Fibroblast of lung (primary cell): ENCODE measurements around the gene U2AF2. TPM values are rescaled to one million over a fixed set of nuclear protein-coding genes. Genes with fewer than 3 reads are reported as not detected.

Source experiments
- DNase-seq, 2 donors: peaks; one replicate each; pipeline versions ENCODE4 v3.0.0 to v3.0.0-alpha.2; 2010; ENCODE audit warnings: low read depth in 2 of 2
- H2AFZ ChIP-seq: 2 replicates; pipeline ENCODE4 v1.5.1; 2012; ENCODE audit warnings: low read length, control low read depth, inconsistent platforms
- H3K27ac ChIP-seq: 2 replicates; pipeline ENCODE4 v1.5.1; 2011; ENCODE audit warnings: low read length, control low read depth; ENCODE audit not compliant: insufficient read depth
- H3K27me3 ChIP-seq: 2 replicates; pipeline ENCODE4 v1.5.1; 2011; ENCODE audit warnings: mild to moderate bottlenecking, low read length; ENCODE audit not compliant: control insufficient read depth, insufficient read depth
- H3K36me3 ChIP-seq: 2 replicates; pipeline ENCODE4 v1.5.1; 2011; ENCODE audit warnings: low read length; ENCODE audit not compliant: control insufficient read depth, insufficient read depth
- H3K4me1 ChIP-seq: 2 replicates; pipeline ENCODE4 v1.5.1; 2011; ENCODE audit warnings: low read length; ENCODE audit not compliant: control insufficient read depth, insufficient read depth; ENCODE audit errors: extremely low read depth
- H3K4me2 ChIP-seq: 2 replicates; pipeline ENCODE4 v1.5.1; 2011; ENCODE audit warnings: low read length, control low read depth; ENCODE audit not compliant: insufficient read depth; ENCODE audit errors: extremely low read depth
- H3K4me3 ChIP-seq, 4 experiments: fragments of 200-600 bp in 1 of 4; sonication (generic) in 1 of 4; replicated peaks in 1 of 4; 2 replicates each; pipeline ENCODE4 v1.5.1; 2011 to 2016; ENCODE audit warnings: low read length in 4 of 4, low read depth in 3 of 4, mild to moderate bottlenecking in 3 of 4, control low read depth in 2 of 4, inconsistent platforms in 1 of 4, mixed read lengths in 1 of 4; ENCODE audit not compliant: insufficient read depth in 1 of 4; ENCODE audit errors: control extremely low read depth in 1 of 4
- H3K79me2 ChIP-seq: 2 replicates; pipeline ENCODE4 v1.5.1; 2012; ENCODE audit warnings: mild to moderate bottlenecking, low read length, inconsistent platforms; ENCODE audit not compliant: control insufficient read depth, insufficient read depth
- H3K9ac ChIP-seq: 2 replicates; pipeline ENCODE4 v1.5.1; 2011; ENCODE audit warnings: mild to moderate bottlenecking, low read length, control low read depth; ENCODE audit not compliant: insufficient read depth
- H3K9me3 ChIP-seq: 2 replicates; pipeline ENCODE4 v1.5.1; 2012; ENCODE audit warnings: low read depth, low read length; ENCODE audit not compliant: control insufficient read depth, insufficient read depth
- H4K20me1 ChIP-seq: 2 replicates; pipeline ENCODE4 v1.5.1; 2011; ENCODE audit warnings: low read length; ENCODE audit not compliant: control insufficient read depth, insufficient read depth; ENCODE audit errors: extremely low read depth
- EZH2 ChIP-seq: IDR thresholded peaks from 2 replicates; pipeline ENCODE4 v1.5.1; 2012; ENCODE audit warnings: low read length, control low read depth, mild to moderate bottlenecking; ENCODE audit errors: missing control alignments
- polyA plus RNA-seq, 2 donors: library from polyadenylated mRNA; depleted of rRNA in 1 of 2; stranded (reverse) in 1 of 2; unstranded in 1 of 2; fragments of >200 nt; gene quantifications; 2 replicates each; pipeline ENCODE4 v1.2.1, GENCODE V29; 2011 to 2012; ENCODE audit warnings: missing spikeins in 1 of 2
- total RNA-seq: library from RNA; depleted of rRNA; stranded (reverse); fragments of >200 nt; gene quantifications from 2 replicates; pipeline ENCODE4 v1.2.1, GENCODE V29; 2014
- TF ChIP-seq, protein P1 (sequence below), 2 donors: IDR thresholded peaks in 1 of 2; conservative IDR thresholded peaks in 1 of 2; 1 replicate in 1 of 2; 2 replicates in 1 of 2; pipeline ENCODE4 v1.5.1; 2011 to 2012; ENCODE audit warnings: low read length in 2 of 2, control low read depth in 1 of 2, inconsistent platforms in 1 of 2, low read depth in 1 of 2, mild to moderate bottlenecking in 1 of 2

U2AF2 gene
- total and polyA plus RNA-seq, 2 donors (not counting 1 experiment from before 2014, with no cell fraction given): 53.5 to 84.1 TPM

DNA sequence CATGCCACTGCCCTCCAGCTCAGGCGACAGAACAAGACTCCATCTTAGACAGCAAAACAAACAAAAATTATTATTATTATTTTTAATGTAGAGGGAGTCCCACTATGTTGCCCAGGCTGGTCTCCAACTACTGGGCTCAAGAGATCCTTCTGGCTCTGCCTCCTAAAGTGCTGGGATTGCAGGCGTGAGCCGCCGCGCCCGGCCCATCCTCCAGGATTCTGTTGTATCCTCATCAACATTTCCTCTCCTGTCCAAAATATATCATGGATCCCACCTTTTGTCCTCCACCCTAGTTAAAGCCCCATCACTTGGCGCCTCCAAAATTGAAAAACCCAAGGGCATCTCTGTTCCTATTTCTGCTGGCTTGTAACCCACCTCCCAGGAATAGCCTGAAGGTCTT, 31.7 kb upstream of the U2AF2 start:
- no peak for TF ChIP-seq EZH2
- TF ChIP-seq, protein P1, sequence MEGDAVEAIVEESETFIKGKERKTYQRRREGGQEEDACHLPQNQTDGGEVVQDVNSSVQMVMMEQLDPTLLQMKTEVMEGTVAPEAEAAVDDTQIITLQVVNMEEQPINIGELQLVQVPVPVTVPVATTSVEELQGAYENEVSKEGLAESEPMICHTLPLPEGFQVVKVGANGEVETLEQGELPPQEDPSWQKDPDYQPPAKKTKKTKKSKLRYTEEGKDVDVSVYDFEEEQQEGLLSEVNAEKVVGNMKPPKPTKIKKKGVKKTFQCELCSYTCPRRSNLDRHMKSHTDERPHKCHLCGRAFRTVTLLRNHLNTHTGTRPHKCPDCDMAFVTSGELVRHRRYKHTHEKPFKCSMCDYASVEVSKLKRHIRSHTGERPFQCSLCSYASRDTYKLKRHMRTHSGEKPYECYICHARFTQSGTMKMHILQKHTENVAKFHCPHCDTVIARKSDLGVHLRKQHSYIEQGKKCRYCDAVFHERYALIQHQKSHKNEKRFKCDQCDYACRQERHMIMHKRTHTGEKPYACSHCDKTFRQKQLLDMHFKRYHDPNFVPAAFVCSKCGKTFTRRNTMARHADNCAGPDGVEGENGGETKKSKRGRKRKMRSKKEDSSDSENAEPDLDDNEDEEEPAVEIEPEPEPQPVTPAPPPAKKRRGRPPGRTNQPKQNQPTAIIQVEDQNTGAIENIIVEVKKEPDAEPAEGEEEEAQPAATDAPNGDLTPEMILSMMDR (conservative IDR thresholded peaks at IDR 0.05 in 1 of 2, IDR thresholded peaks at IDR 0.05 in 1 of 2; ENCODE audit: low read depth in 1 of 2, low read length in 2 of 2): no peak
- Histone ChIP-seq H3K4me1 (peaks cover 5% of the 10 kb centered on the region), H3K36me3 (peaks cover 5% of the 10 kb centered on the region), H2AFZ (no peak overlapping the region), H3K79me2 (no peaks in the 10 kb centered on the region), H3K9me3 (no peaks in the 10 kb centered on the region), H3K4me2 (no peak overlapping the region), H3K4me3 (no peak overlapping the region), H3K27me3 (no peaks in the 10 kb centered on the region), H3K9ac (no peak overlapping the region), H3K27ac (no peak overlapping the region), H4K20me1 (no peaks in the 10 kb centered on the region)
- no peak for DNase-seq

DNA sequence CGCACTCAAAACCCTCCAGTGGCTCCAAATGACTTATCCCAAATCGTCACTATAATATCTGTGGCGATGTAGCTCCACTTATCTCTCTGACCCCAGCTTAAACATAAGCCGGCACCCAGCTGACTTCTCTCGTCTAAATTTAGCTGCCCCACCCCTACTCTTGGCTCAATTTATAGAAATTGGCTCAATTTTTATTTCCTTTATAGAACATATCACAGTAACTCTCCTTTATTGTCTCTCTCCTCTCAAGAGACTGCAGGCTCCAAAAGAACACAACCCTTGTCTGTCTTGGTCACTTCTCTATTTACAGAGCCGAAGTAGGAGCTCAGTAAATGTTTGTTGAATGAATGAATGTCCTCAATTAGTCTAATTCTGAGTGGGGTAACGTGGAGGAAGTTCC, 31.3 kb upstream of the U2AF2 start:
- H3K9ac ChIP-seq: no peak overlapping the region
- no peak for TF ChIP-seq EZH2
- TF ChIP-seq, protein P1 (conservative IDR thresholded peaks at IDR 0.05 in 1 of 2, IDR thresholded peaks at IDR 0.05 in 1 of 2; ENCODE audit: low read depth in 1 of 2, low read length in 2 of 2): no peak
- peak overlapping the region in 3 of 4 experiments; percentile 5 to 35 (median 15) for H3K4me3 ChIP-seq
- H2AFZ ChIP-seq: no peak overlapping the region
- H3K36me3 ChIP-seq: peaks cover 5% of the 10 kb centered on the region
- no peaks in the 10 kb centered on the region for H4K20me1 ChIP-seq
- H3K4me2 ChIP-seq: no peak overlapping the region
- no peak overlapping the region for H3K27ac ChIP-seq
- H3K27me3 ChIP-seq: no peaks in the 10 kb centered on the region
- DNase-seq: no peak
- peaks cover 5% of the 10 kb centered on the region for H3K4me1 ChIP-seq
- no peaks in the 10 kb centered on the region for H3K79me2 ChIP-seq
- H3K9me3 ChIP-seq: no peaks in the 10 kb centered on the region

DNA sequence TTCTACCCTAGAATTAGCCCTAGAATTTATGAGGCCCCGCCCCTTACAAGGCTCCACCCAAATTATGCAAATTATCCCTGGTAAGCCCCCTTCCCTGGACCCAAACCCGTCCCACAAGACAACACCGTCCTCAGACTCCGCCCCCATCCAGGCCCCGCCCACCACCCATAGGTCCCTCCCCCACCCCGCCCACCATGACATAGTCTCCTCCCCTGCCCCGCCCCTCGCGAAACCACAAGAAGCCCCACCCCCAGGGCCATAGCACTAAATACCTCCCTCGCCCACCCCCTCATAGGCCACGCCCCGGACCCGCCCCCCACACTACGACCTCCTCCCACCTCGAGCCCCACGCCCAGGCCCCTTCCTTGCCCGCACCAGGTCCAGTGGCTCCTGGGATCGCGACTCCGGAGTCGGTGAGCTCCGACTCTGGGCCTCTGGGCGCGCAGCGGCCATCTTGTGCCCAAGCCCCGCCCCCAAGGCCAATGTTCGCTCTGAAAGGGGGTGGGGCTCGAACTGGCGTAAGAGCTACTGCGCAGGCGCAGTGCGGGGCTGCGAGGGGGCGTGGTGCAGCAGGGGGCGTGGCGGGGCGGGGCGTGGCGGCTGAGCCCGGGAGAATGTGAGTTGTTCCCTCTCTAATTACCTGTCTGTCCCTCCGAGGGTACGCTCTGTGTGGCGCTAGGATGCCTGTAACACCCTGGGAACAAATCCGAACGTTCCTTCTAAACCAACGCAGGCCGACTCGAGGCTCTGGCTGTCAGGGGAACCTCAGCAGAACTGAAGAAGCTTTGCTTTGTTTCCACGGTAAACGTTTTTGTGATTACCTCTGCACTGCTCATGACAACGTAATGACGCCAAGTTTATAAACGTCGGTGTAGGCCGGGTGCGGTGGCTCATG, 30.5 kb upstream of the U2AF2 start, which contains the start of gene ZNF784:
ZNF784 (minus strand) TSS at position 458 of the 895 bp plus-strand sequence; CDS start at position 453, 5 bp downstream.
- Histone ChIP-seq H3K4me2 (peak within 1 kb of the TSS; percentile 93), H3K79me2 (no peaks in the 10 kb centered on the region), H4K20me1 (no peaks in the 10 kb centered on the region), H2AFZ (peak within 1 kb of the TSS; percentile 95), H3K9ac (peak within 1 kb of the TSS; percentile 83), H3K4me3 (peak within 1 kb of the TSS; percentile 43 to 84 (median 68)), H3K27ac (peak within 1 kb of the TSS; percentile 78), H3K4me1 (peaks cover 5% of the 10 kb centered on the region), H3K27me3 (no peaks in the 10 kb centered on the region), H3K36me3 (peaks cover 5% of the 10 kb centered on the region), H3K9me3 (no peaks in the 10 kb centered on the region)
- TF ChIP-seq, protein P1 (conservative IDR thresholded peaks at IDR 0.05 in 1 of 2, IDR thresholded peaks at IDR 0.05 in 1 of 2; ENCODE audit: low read depth in 1 of 2, low read length in 2 of 2): no peak
- no peak for TF ChIP-seq EZH2
- peak; percentile 79 to 94 for DNase-seq
